Panc1 (cell line): Measurements from ENCODE around the gene RAP1GDS1. TPM values are rescaled to one million over a fixed set of nuclear protein-coding genes. Genes with fewer than 3 reads are reported as not detected.

ENCODE experiments used
- ATAC-seq: fragments of 200-7000 bp; cut with Tn5 transposase; 2 replicates; pipeline ENCODE4 v1.9.1; 2020; ENCODE audit warnings: mild to moderate bottlenecking, moderate library complexity
- BruUV-seq: library from RNA; stranded (reverse); fragments of 400-500 nt; replicated peaks from 2 replicates; lab custom pipeline; 2021; lab: Mats Ljungman, UMichigan
- CTCF ChIA-PET: fragments of 300-600 bp; sonication (Branson Sonifier 250); formaldehyde crosslinking; loops from one replicate; lab custom pipeline; 2022; ENCODE audit warnings: antibody characterized with exemption; lab: Charles Lee
- POLR2A ChIA-PET: fragments of 300-600 bp; sonication (Branson Sonifier 250); formaldehyde crosslinking; loops from one replicate; lab custom pipeline; 2022; ENCODE audit warnings: antibody characterized with exemption; lab: Charles Lee
- DNase-seq: peaks from one replicate; pipeline ENCODE4 v3.0.0-alpha.2; 2010; ENCODE audit warnings: low read depth, low spot score
- H3K27ac ChIP-seq: 2 replicates; pipeline ENCODE4 v1.5.1; 2011; ENCODE audit warnings: mild to moderate bottlenecking, low read length, inconsistent platforms
- H3K27me3 ChIP-seq: fragments of 200-500 bp; sonication (Bioruptor generic); 2 replicates; pipeline ENCODE4 v1.6.0; 2014; ENCODE audit warnings: low read length, inconsistent platforms; ENCODE audit not compliant: control insufficient read depth, insufficient read depth
- H3K36me3 ChIP-seq: fragments of 200-500 bp; sonication (Bioruptor generic); 2 replicates; pipeline ENCODE4 v1.5.1; 2014; ENCODE audit warnings: inconsistent platforms, mild to moderate bottlenecking, low read length, moderate library complexity; ENCODE audit not compliant: control insufficient read depth, insufficient read depth
- H3K4me1 ChIP-seq: 2 replicates; pipeline ENCODE4 v1.5.1; 2011; ENCODE audit warnings: inconsistent platforms, mild to moderate bottlenecking, low read length, moderate library complexity; ENCODE audit not compliant: control insufficient read depth, insufficient read depth
- H3K4me3 ChIP-seq, 2 experiments: 2 replicates each; pipeline ENCODE4 v1.5.1; 2011 to 2012; ENCODE audit warnings: low read depth in 2 of 2, low read length in 2 of 2, mild to moderate bottlenecking in 2 of 2, inconsistent platforms in 1 of 2, moderate library complexity in 1 of 2
- H3K9me3 ChIP-seq: fragments of 200-500 bp; sonication (Bioruptor generic); 2 replicates; pipeline ENCODE4 v1.5.1; 2014; ENCODE audit warnings: low read depth, mild to moderate bottlenecking, inconsistent platforms, low read length, moderate library complexity; ENCODE audit not compliant: control insufficient read depth, insufficient read depth
- CTCF ChIP-seq: fragments of 450-650 bp; IDR thresholded peaks from 2 replicates; pipeline ENCODE4 v1.5.1; 2017; ENCODE audit warnings: mild to moderate bottlenecking
- POLR2AphosphoS5 ChIP-seq: IDR thresholded peaks from 2 replicates; pipeline ENCODE4 v1.6.1; 2012; ENCODE audit warnings: mild to moderate bottlenecking, low read depth, low read length, moderate library complexity
- REST ChIP-seq, 2 experiments: IDR thresholded peaks; 2 replicates each; pipeline ENCODE4 v1.6.1; 2011 to 2012; ENCODE audit warnings: low read depth in 2 of 2, control low read depth in 1 of 2, low read length in 1 of 2, mild to moderate bottlenecking in 1 of 2, moderate library complexity in 1 of 2; ENCODE audit not compliant: insufficient read depth in 1 of 2
- SIN3A ChIP-seq: IDR thresholded peaks from 2 replicates; pipeline ENCODE4 v1.6.1; 2012; ENCODE audit warnings: low read depth, mild to moderate bottlenecking, low read length, moderate library complexity, borderline replicate concordance; ENCODE audit not compliant: insufficient read depth
- TCF7L2 ChIP-seq: IDR thresholded peaks from 2 replicates; pipeline ENCODE4 v1.6.1; 2011; ENCODE audit warnings: mild to moderate bottlenecking, low read depth, low read length, inconsistent platforms
- in situ Hi-C: cut with HindIII; loops from 2 replicates; pipeline ENCODE4 v1.10.0; 2016; ENCODE audit warnings: low sequenced_read_pairs, low pct_unique_long_range_greater_than_20kb
- intact Hi-C: fragments of 100-400 bp; cut with micrococcal nuclease; formaldehyde crosslinking; loops from one replicate; pipeline ENCODE4 v1.10.0; 2022; ENCODE audit not compliant: unreplicated experiment
- total RNA-seq: library from RNA; stranded (reverse); gene quantifications from one replicate; pipeline ENCODE4 v1.2.1, GENCODE V29; 2021; ENCODE audit not compliant: unreplicated experiment

Gene RAP1GDS1
- total RNA-seq, 1 experiment from 2014 or later = 39.7 TPM

GRCh38 chr4:98470831-98471230 lies 209.6 kb downstream of the RAP1GDS1 start:
- ChIA-PET POLR2A (no interaction called here), CTCF (no interaction called here)
- no peak for DNase-seq
- intact Hi-C loops = no loop called here
- TF ChIP-seq TCF7L2 (no peak), CTCF (no peak)
- ATAC-seq = no peak
- in situ Hi-C loops = no loop called here
- no TSS peak for BruUV-seq
- H3K4me1 ChIP-seq = peaks cover 3% of the 10 kb centered on the region; the same call in 1 of the 2 replicates
- no peaks in the 10 kb centered on the region for H3K9me3 ChIP-seq
- peaks cover 3% of the 10 kb centered on the region for H3K36me3 ChIP-seq
- H3K27me3 ChIP-seq = no peaks in the 10 kb centered on the region
- no peak overlapping the region for H3K4me3 ChIP-seq
- H3K27ac ChIP-seq = no peak overlapping the region

- intact Hi-C loops = no loop called here
- no peak overlapping the region for H3K27ac ChIP-seq
- no peak for TF ChIP-seq TCF7L2
- TF ChIP-seq CTCF = no peak
- no peak for TF ChIP-seq SIN3A
- no peak for TF ChIP-seq POLR2AphosphoS5
- TF ChIP-seq REST (IDR thresholded peaks at IDR 0.05; ENCODE audit: insufficient read depth in 1 of 2, low read depth in 2 of 2, low read length in 1 of 2) = no peak
- ATAC-seq (no peak), DNase-seq (no peak)
- BruUV-seq = no TSS peak
- H3K27me3 ChIP-seq = no peaks in the 10 kb centered on the region
- in situ Hi-C loops = no loop called here
- CTCF ChIA-PET = no interaction called here
- no peaks in the 10 kb centered on the region for H3K9me3 ChIP-seq
- H3K4me1 ChIP-seq = peaks cover under 1% of the 10 kb centered on the region; the same call in 1 of the 2 replicates
- H3K36me3 ChIP-seq = peaks cover 3% of the 10 kb centered on the region
- no peak overlapping the region for H3K4me3 ChIP-seq
- POLR2A ChIA-PET = no interaction called here
These were observed 211.9 kb downstream of the RAP1GDS1 start for GRCh38 chr4:98473046-98473445.
